SU-DHL-6 (cell line): ENCODE measurements around the gene PER2.
A peak's percentile ranks its signal among the peaks of the same experiment; 100 is the strongest.

Experiments
- H2AFZ ChIP-seq: fragments of 200-600 bp; sonication (generic); 2 replicates; pipeline ENCODE4 v1.6.1; 2014; ENCODE audit warnings: low read depth, mild to moderate bottlenecking, moderate library complexity, mixed read lengths, antibody characterized with exemption, low read length; ENCODE audit not compliant: severe bottlenecking
- H3F3A ChIP-seq: fragments of 200-600 bp; shearing (Covaris generic); 2 replicates; pipeline ENCODE4 v1.6.0; 2016; ENCODE audit warnings: antibody characterized with exemption, mild to moderate bottlenecking; ENCODE audit not compliant: insufficient read depth
- H3K27ac ChIP-seq: fragments of 200-600 bp; sonication (generic); 2 replicates; pipeline ENCODE4 v1.5.1; 2016; ENCODE audit warnings: low read depth, mild to moderate bottlenecking, low read length, moderate library complexity, mixed read lengths
- H3K27me3 ChIP-seq: fragments of 200-600 bp; sonication (generic), shearing (Covaris generic); 2 replicates; pipeline ENCODE4 v1.6.0; 2014; ENCODE audit warnings: mild to moderate bottlenecking, low read length
- H3K36me3 ChIP-seq: fragments of 200-600 bp; sonication (generic); 2 replicates; pipeline ENCODE4 v1.6.1; 2014; ENCODE audit warnings: mild to moderate bottlenecking, low read length, mixed read lengths
- H3K4me2 ChIP-seq: fragments of 300-600, 200-600 bp; shearing (Covaris generic), sonication (generic); 2 replicates; pipeline ENCODE4 v1.6.0; 2014; ENCODE audit warnings: low read length, low read depth, mild to moderate bottlenecking; ENCODE audit not compliant: poor library complexity, severe bottlenecking
- H3K4me3 ChIP-seq: fragments of 200-600 bp; sonication (generic); 2 replicates; pipeline ENCODE4 v1.5.1; 2014; ENCODE audit warnings: antibody characterized with exemption, low read length, mild to moderate bottlenecking, mixed read lengths; ENCODE audit not compliant: insufficient read depth, poor library complexity, severe bottlenecking
- H3K79me2 ChIP-seq: fragments of 200-600 bp; sonication (generic); 2 replicates; pipeline ENCODE4 v1.6.1; 2014; ENCODE audit warnings: mild to moderate bottlenecking, low read length, moderate library complexity; ENCODE audit not compliant: insufficient read depth
- H3K9ac ChIP-seq: fragments of 200-600 bp; sonication (generic); 2 replicates; pipeline ENCODE4 v1.7.0; 2014; ENCODE audit warnings: mild to moderate bottlenecking, low read length
- H3K9me2 ChIP-seq: fragments of 200-600 bp; sonication (generic); replicated peaks from 2 replicates; pipeline ENCODE4 v1.6.1; 2014; ENCODE audit warnings: low read length; ENCODE audit not compliant: insufficient read depth
- H3K9me3 ChIP-seq: fragments of 200-600 bp; sonication (generic); 2 replicates; pipeline ENCODE4 v1.6.1; 2014; ENCODE audit warnings: low read length, mixed read lengths; ENCODE audit not compliant: insufficient read depth
- H4K20me1 ChIP-seq: fragments of 200-600 bp; sonication (generic); 2 replicates; pipeline ENCODE4 v1.6.1; 2014; ENCODE audit warnings: low read depth, mild to moderate bottlenecking, antibody characterized with exemption, low read length, moderate library complexity, mixed read lengths
- EZH2phosphoT487 ChIP-seq: fragments of 200-600 bp; sonication (generic), shearing (Covaris generic); conservative IDR thresholded peaks from 2 replicates; pipeline ENCODE4 v1.6.1; 2018; ENCODE audit warnings: mild to moderate bottlenecking, antibody characterized with exemption, low read length, moderate library complexity, mixed read lengths
- TF ChIP-seq, protein P1 (sequence below): fragments of 200-600 bp; sonication (generic); IDR thresholded peaks from one replicate; pipeline ENCODE4 v1.5.1; 2017; ENCODE audit warnings: antibody characterized with exemption, mild to moderate bottlenecking, low read length, moderate library complexity; ENCODE audit not compliant: insufficient read depth, poor library complexity, severe bottlenecking

Gene PER2

DNA sequence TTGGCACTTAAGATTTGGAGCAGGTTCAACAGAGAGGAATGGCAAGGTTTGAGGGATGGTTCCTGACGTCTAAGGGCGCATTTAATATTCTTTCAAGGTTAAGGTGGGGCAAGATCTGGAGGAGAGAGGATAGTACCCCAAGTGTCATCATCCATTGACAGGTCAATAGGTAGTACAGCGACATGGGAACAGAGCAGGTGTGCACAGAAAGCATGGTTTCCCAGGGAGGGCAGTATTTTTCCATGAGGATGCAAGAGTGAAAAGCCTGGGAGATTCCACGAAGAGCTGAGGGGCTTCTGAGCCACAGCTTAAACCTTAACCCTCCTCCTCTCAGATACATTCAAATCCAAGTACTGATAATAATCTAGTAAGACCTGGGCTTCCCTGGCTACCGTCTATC lies 57.7 kb downstream of the PER2 start:
- H3K4me2 ChIP-seq = peak overlapping the region; percentile 53
- no peak for TF ChIP-seq EZH2phosphoT487
- TF ChIP-seq, protein P1, sequence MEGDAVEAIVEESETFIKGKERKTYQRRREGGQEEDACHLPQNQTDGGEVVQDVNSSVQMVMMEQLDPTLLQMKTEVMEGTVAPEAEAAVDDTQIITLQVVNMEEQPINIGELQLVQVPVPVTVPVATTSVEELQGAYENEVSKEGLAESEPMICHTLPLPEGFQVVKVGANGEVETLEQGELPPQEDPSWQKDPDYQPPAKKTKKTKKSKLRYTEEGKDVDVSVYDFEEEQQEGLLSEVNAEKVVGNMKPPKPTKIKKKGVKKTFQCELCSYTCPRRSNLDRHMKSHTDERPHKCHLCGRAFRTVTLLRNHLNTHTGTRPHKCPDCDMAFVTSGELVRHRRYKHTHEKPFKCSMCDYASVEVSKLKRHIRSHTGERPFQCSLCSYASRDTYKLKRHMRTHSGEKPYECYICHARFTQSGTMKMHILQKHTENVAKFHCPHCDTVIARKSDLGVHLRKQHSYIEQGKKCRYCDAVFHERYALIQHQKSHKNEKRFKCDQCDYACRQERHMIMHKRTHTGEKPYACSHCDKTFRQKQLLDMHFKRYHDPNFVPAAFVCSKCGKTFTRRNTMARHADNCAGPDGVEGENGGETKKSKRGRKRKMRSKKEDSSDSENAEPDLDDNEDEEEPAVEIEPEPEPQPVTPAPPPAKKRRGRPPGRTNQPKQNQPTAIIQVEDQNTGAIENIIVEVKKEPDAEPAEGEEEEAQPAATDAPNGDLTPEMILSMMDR = no peak
- no peaks in the 10 kb centered on the region for H3F3A ChIP-seq
- no peak overlapping the region for H3K27ac ChIP-seq
- no peak overlapping the region for H2AFZ ChIP-seq
- H3K4me3 ChIP-seq = peak overlapping the region; percentile 41
- H3K9me3 ChIP-seq = no peaks in the 10 kb centered on the region
- H3K27me3 ChIP-seq = no peaks in the 10 kb centered on the region
- H3K79me2 ChIP-seq = no peaks in the 10 kb centered on the region
- H3K36me3 ChIP-seq = no peaks in the 10 kb centered on the region
- H4K20me1 ChIP-seq = no peaks in the 10 kb centered on the region
- 0 out of 2 replicates have a peak overlapping the region, but pooled peaks have one; percentile 46 for H3K9ac ChIP-seq
- H3K9me2 ChIP-seq = no peaks in the 10 kb centered on the region

DNA sequence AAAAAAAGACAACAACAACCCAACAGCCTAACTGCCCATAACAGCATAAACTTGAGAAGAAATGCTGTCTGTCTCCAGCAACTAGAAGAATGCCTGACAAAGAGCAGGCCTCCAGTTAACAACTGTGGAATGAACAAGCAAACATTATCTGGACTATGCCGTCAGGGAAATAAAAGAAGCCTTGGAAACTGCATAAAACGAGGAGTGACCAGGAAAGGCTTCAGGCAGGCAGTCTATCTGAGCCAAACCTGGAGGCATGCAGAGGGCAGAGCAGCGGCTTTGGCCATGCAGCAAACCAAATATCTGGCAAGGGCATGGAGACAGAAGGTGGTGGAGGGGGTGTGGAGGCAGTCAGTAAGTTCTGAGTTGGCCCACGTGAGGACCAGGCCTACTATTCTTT lies 59.7 kb downstream of the PER2 start:
- no peak overlapping the region for H3K27ac ChIP-seq
- H3F3A ChIP-seq = no peaks in the 10 kb centered on the region
- no peak for TF ChIP-seq EZH2phosphoT487
- TF ChIP-seq, protein P1 = no peak
- no peaks in the 10 kb centered on the region for H3K27me3 ChIP-seq
- no peaks in the 10 kb centered on the region for H4K20me1 ChIP-seq
- H3K9ac ChIP-seq = no peak overlapping the region
- H2AFZ ChIP-seq = no peak overlapping the region
- H3K9me3 ChIP-seq = no peaks in the 10 kb centered on the region
- no peaks in the 10 kb centered on the region for H3K79me2 ChIP-seq
- no peaks in the 10 kb centered on the region for H3K9me2 ChIP-seq
- no peak overlapping the region for H3K4me3 ChIP-seq
- H3K36me3 ChIP-seq = no peaks in the 10 kb centered on the region
- H3K4me2 ChIP-seq = no peak overlapping the region

DNA sequence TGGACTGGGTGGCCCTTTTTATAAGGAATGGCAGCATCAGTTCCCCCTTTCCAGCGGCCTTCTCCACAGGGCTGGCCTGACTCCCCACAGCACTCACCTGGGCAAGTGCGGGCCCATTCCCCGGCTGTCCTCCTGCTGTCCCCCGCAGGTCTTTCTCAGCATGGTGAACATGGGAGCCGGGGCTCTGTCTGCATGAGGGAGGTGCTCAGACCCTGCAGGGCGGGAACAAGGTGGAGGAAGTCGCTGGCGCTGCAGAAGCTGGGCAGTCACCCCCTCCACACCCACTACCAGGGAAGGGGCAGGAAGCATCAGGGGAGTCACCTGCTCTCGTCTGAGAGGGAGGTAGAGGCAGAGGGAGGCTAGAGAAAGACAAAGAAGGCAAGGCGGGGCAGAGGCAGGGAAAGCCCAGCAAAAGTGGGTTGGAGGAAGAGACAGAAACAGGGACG lies 60.8 kb downstream of the PER2 start:
- H3K4me2 ChIP-seq = no peak overlapping the region
- no peaks in the 10 kb centered on the region for H3K9me3 ChIP-seq
- no peaks in the 10 kb centered on the region for H3K36me3 ChIP-seq
- no peak overlapping the region for H3K9ac ChIP-seq
- H3K4me3 ChIP-seq = no peak overlapping the region
- no peaks in the 10 kb centered on the region for H3K79me2 ChIP-seq
- H3K27me3 ChIP-seq = no peaks in the 10 kb centered on the region
- no peak for TF ChIP-seq EZH2phosphoT487
- TF ChIP-seq, protein P1 = no peak
- H3F3A ChIP-seq = no peaks in the 10 kb centered on the region
- H3K9me2 ChIP-seq = no peaks in the 10 kb centered on the region
- no peak overlapping the region for H3K27ac ChIP-seq
- no peak overlapping the region for H2AFZ ChIP-seq
- no peaks in the 10 kb centered on the region for H4K20me1 ChIP-seq
